Measurements from ENCODE around the gene SFMBT2. TPM values are rescaled to one million over a fixed set of nuclear protein-coding genes. Genes with fewer than 3 reads are reported as not detected.

The SFMBT2 gene
- polyA plus RNA-seq, 1 donor = 3.5 TPM

GRCh38 chr10:7288060-7288690, 122.7 kb downstream of the SFMBT2 start:
- no CpG with 5 or more reads among the region's 12 CpGs for WGBS (ENCODE audit: insufficient coverage, low lambda C conversion rate)
- no peak overlapping the region for H3K27ac ChIP-seq (ENCODE audit: low read length)
- H3K27me3 ChIP-seq (ENCODE audit: control insufficient read depth, insufficient read depth, low read length) = no peaks in the 10 kb centered on the region
- no peaks in the 10 kb centered on the region for H3K9me3 ChIP-seq (ENCODE audit: control insufficient read depth, low read depth, low read length)
- DNase-seq = no peak
- no peak overlapping the region for H3K4me3 ChIP-seq (ENCODE audit: low read length)
- H3K4me1 ChIP-seq (ENCODE audit: control insufficient read depth, insufficient read depth, low read length) = no peaks in the 10 kb centered on the region
- H3K36me3 ChIP-seq (ENCODE audit: control insufficient read depth, insufficient read depth, low read length) = no peaks in the 10 kb centered on the region

- Histone ChIP-seq H3K36me3 (ENCODE audit: control insufficient read depth, insufficient read depth, low read length) (no peaks in the 10 kb centered on the region), H3K4me3 (ENCODE audit: low read length) (no peak overlapping the region), H3K9me3 (ENCODE audit: control insufficient read depth, low read depth, low read length) (no peaks in the 10 kb centered on the region), H3K4me1 (ENCODE audit: control insufficient read depth, insufficient read depth, low read length) (no peaks in the 10 kb centered on the region), H3K27ac (ENCODE audit: low read length) (no peak overlapping the region), H3K27me3 (ENCODE audit: control insufficient read depth, insufficient read depth, low read length) (no peaks in the 10 kb centered on the region)
- WGBS (ENCODE audit: insufficient coverage, low lambda C conversion rate) = no CpG with 5 or more reads among the region's 3 CpGs
- no peak for DNase-seq
Measured at GRCh38 chr10:7287377-7287776, 123.5 kb downstream of the SFMBT2 start.

- no peaks in the 10 kb centered on the region for H3K4me1 ChIP-seq (ENCODE audit: control insufficient read depth, insufficient read depth, low read length)
- H3K9me3 ChIP-seq (ENCODE audit: control insufficient read depth, low read depth, low read length) = no peaks in the 10 kb centered on the region
- no peaks in the 10 kb centered on the region for H3K36me3 ChIP-seq (ENCODE audit: control insufficient read depth, insufficient read depth, low read length)
- no CpG with 5 or more reads among the region's 6 CpGs for WGBS (ENCODE audit: insufficient coverage, low lambda C conversion rate)
- H3K27ac ChIP-seq (ENCODE audit: low read length) = no peak overlapping the region
- H3K4me3 ChIP-seq (ENCODE audit: low read length) = no peak overlapping the region
- H3K27me3 ChIP-seq (ENCODE audit: control insufficient read depth, insufficient read depth, low read length) = no peaks in the 10 kb centered on the region
- no peak for DNase-seq
Measured at GRCh38 chr10:7285522-7286322, 125.1 kb downstream of the SFMBT2 start.

GRCh38 chr10:7283246-7283645, 127.6 kb downstream of the SFMBT2 start:
- WGBS (ENCODE audit: insufficient coverage, low lambda C conversion rate) = no CpG with 5 or more reads among the region's 2 CpGs
- Histone ChIP-seq H3K4me1 (ENCODE audit: control insufficient read depth, insufficient read depth, low read length) (no peaks in the 10 kb centered on the region), H3K27me3 (ENCODE audit: control insufficient read depth, insufficient read depth, low read length) (no peaks in the 10 kb centered on the region), H3K36me3 (ENCODE audit: control insufficient read depth, insufficient read depth, low read length) (no peaks in the 10 kb centered on the region), H3K4me3 (ENCODE audit: low read length) (no peak overlapping the region), H3K9me3 (ENCODE audit: control insufficient read depth, low read depth, low read length) (no peaks in the 10 kb centered on the region), H3K27ac (ENCODE audit: low read length) (no peak overlapping the region)
- DNase-seq = no peak

GRCh38 chr10:7282457-7282856, 128.4 kb downstream of the SFMBT2 start:
- no peak for DNase-seq
- WGBS (ENCODE audit: insufficient coverage, low lambda C conversion rate) = no CpG with 5 or more reads among the region's 7 CpGs
- Histone ChIP-seq H3K27ac (ENCODE audit: low read length) (no peak overlapping the region), H3K27me3 (ENCODE audit: control insufficient read depth, insufficient read depth, low read length) (no peaks in the 10 kb centered on the region), H3K4me1 (ENCODE audit: control insufficient read depth, insufficient read depth, low read length) (no peaks in the 10 kb centered on the region), H3K4me3 (ENCODE audit: low read length) (no peak overlapping the region), H3K9me3 (ENCODE audit: control insufficient read depth, low read depth, low read length) (no peaks in the 10 kb centered on the region), H3K36me3 (ENCODE audit: control insufficient read depth, insufficient read depth, low read length) (no peaks in the 10 kb centered on the region)

GRCh38 chr10:7281429-7281828, 129.4 kb downstream of the SFMBT2 start:
- Histone ChIP-seq H3K27ac (ENCODE audit: low read length) (no peak overlapping the region), H3K36me3 (ENCODE audit: control insufficient read depth, insufficient read depth, low read length) (no peaks in the 10 kb centered on the region), H3K4me1 (ENCODE audit: control insufficient read depth, insufficient read depth, low read length) (no peaks in the 10 kb centered on the region), H3K9me3 (ENCODE audit: control insufficient read depth, low read depth, low read length) (no peaks in the 10 kb centered on the region), H3K4me3 (ENCODE audit: low read length) (no peak overlapping the region), H3K27me3 (ENCODE audit: control insufficient read depth, insufficient read depth, low read length) (no peaks in the 10 kb centered on the region)
- DNase-seq = no peak
- WGBS (ENCODE audit: insufficient coverage, low lambda C conversion rate) = 91% methylated on average over 4 of the region's 6 CpGs

- Histone ChIP-seq H3K4me1 (ENCODE audit: control insufficient read depth, insufficient read depth, low read length) (no peaks in the 10 kb centered on the region), H3K27me3 (ENCODE audit: control insufficient read depth, insufficient read depth, low read length) (no peaks in the 10 kb centered on the region), H3K4me3 (ENCODE audit: low read length) (no peak overlapping the region), H3K9me3 (ENCODE audit: control insufficient read depth, low read depth, low read length) (no peaks in the 10 kb centered on the region), H3K27ac (ENCODE audit: low read length) (no peak overlapping the region), H3K36me3 (ENCODE audit: control insufficient read depth, insufficient read depth, low read length) (no peaks in the 10 kb centered on the region)
- no peak for DNase-seq
- WGBS (ENCODE audit: insufficient coverage, low lambda C conversion rate) = no CpG with 5 or more reads among the region's 5 CpGs
Measured at GRCh38 chr10:7279303-7279702, 131.5 kb downstream of the SFMBT2 start.

GRCh38 chr10:7277867-7278266, 133.0 kb downstream of the SFMBT2 start:
- no peaks in the 10 kb centered on the region for H3K36me3 ChIP-seq (ENCODE audit: control insufficient read depth, insufficient read depth, low read length)
- no CpG with 5 or more reads among the region's 6 CpGs for WGBS (ENCODE audit: insufficient coverage, low lambda C conversion rate)
- H3K4me3 ChIP-seq (ENCODE audit: low read length) = no peak overlapping the region
- no peaks in the 10 kb centered on the region for H3K4me1 ChIP-seq (ENCODE audit: control insufficient read depth, insufficient read depth, low read length)
- no peak overlapping the region for H3K27ac ChIP-seq (ENCODE audit: low read length)
- DNase-seq = no peak
- no peaks in the 10 kb centered on the region for H3K9me3 ChIP-seq (ENCODE audit: control insufficient read depth, low read depth, low read length)
- no peaks in the 10 kb centered on the region for H3K27me3 ChIP-seq (ENCODE audit: control insufficient read depth, insufficient read depth, low read length)

GRCh38 chr10:7277432-7277831, 133.4 kb downstream of the SFMBT2 start:
- WGBS (ENCODE audit: insufficient coverage, low lambda C conversion rate) = no CpG with 5 or more reads among the region's 2 CpGs
- Histone ChIP-seq H3K27ac (ENCODE audit: low read length) (no peak overlapping the region), H3K9me3 (ENCODE audit: control insufficient read depth, low read depth, low read length) (no peaks in the 10 kb centered on the region), H3K36me3 (ENCODE audit: control insufficient read depth, insufficient read depth, low read length) (no peaks in the 10 kb centered on the region), H3K27me3 (ENCODE audit: control insufficient read depth, insufficient read depth, low read length) (no peaks in the 10 kb centered on the region), H3K4me3 (ENCODE audit: low read length) (no peak overlapping the region), H3K4me1 (ENCODE audit: control insufficient read depth, insufficient read depth, low read length) (no peaks in the 10 kb centered on the region)
- DNase-seq = no peak

- WGBS (ENCODE audit: insufficient coverage, low lambda C conversion rate) = 100% methylated on average over 1 of the region's 12 CpGs
- no peaks in the 10 kb centered on the region for H3K36me3 ChIP-seq (ENCODE audit: control insufficient read depth, insufficient read depth, low read length)
- no peaks in the 10 kb centered on the region for H3K27me3 ChIP-seq (ENCODE audit: control insufficient read depth, insufficient read depth, low read length)
- no peaks in the 10 kb centered on the region for H3K4me1 ChIP-seq (ENCODE audit: control insufficient read depth, insufficient read depth, low read length)
- H3K4me3 ChIP-seq (ENCODE audit: low read length) = no peak overlapping the region
- DNase-seq = no peak
- H3K27ac ChIP-seq (ENCODE audit: low read length) = no peak overlapping the region
- no peaks in the 10 kb centered on the region for H3K9me3 ChIP-seq (ENCODE audit: control insufficient read depth, low read depth, low read length)
Measured at GRCh38 chr10:7275761-7276440, 134.9 kb downstream of the SFMBT2 start.
